IMR-90 (cell line): ENCODE measurements around the gene SMOC1. TPM values are rescaled to one million over a fixed set of nuclear protein-coding genes. Genes with fewer than 3 reads are reported as not detected.

Source experiments
- ATAC-seq: fragments of 200-7000 bp; cut with Tn5 transposase; 2 replicates; pipeline ENCODE4 v1.9.1; 2020; ENCODE audit warnings: low read depth, mild to moderate bottlenecking, moderate library complexity
- BruUV-seq: library from RNA; stranded (reverse); fragments of 400-500 nt; replicated peaks from 2 replicates; lab custom pipeline; 2021; lab: Mats Ljungman, UMichigan
- CTCF ChIA-PET: fragments of 300-600 bp; formaldehyde crosslinking; extraction: SDS; loops from one replicate; lab custom pipeline; 2021; ENCODE audit warnings: antibody characterized with exemption; lab: Yijun Ruan, JAX
- POLR2A ChIA-PET: fragments of 300-600 bp; sonication (Branson Sonifier 250); formaldehyde crosslinking; loops from one replicate; lab custom pipeline; 2022; ENCODE audit warnings: antibody characterized with exemption; ENCODE audit not compliant: unreplicated experiment; lab: Charles Lee
- DNase-seq: peaks from one replicate; pipeline ENCODE4 v3.0.0; 2013
- H2AFZ ChIP-seq: replicated peaks from 2 replicates; pipeline ENCODE3; 2013; ENCODE audit warnings: low read length, mild to moderate bottlenecking; ENCODE audit not compliant: poor library complexity
- H2AK5ac ChIP-seq: 2 replicates; pipeline ENCODE4 v1.6.1; 2013; ENCODE audit warnings: low read depth, low read length, inconsistent platforms
- H2AK9ac ChIP-seq: replicated peaks from 2 replicates; pipeline ENCODE3; 2013; ENCODE audit warnings: mild to moderate bottlenecking, low read depth, low read length, moderate library complexity; ENCODE audit not compliant: poor library complexity
- H2BK120ac ChIP-seq: 2 replicates; pipeline ENCODE4 v1.6.1; 2013; ENCODE audit warnings: low read depth, low read length, inconsistent platforms
- H2BK15ac ChIP-seq: 3 replicates; pipeline ENCODE4 v1.6.1; 2013; ENCODE audit warnings: low read depth, low read length, inconsistent platforms
- H2BK20ac ChIP-seq: 2 replicates; pipeline ENCODE4 v1.6.1; 2013; ENCODE audit warnings: low read depth, mild to moderate bottlenecking, inconsistent platforms, low read length, moderate library complexity
- H2BK5ac ChIP-seq: 2 replicates; pipeline ENCODE4 v1.6.1; 2013; ENCODE audit warnings: mild to moderate bottlenecking, low read depth, low read length, inconsistent platforms; ENCODE audit not compliant: poor library complexity, severe bottlenecking
- H3K14ac ChIP-seq: replicated peaks from 2 replicates; pipeline ENCODE4 v1.6.1; 2013; ENCODE audit warnings: low read depth, low read length, inconsistent platforms
- H3K18ac ChIP-seq: 2 replicates; pipeline ENCODE4 v1.6.1; 2013; ENCODE audit warnings: low read depth, low read length, control low read depth
- H3K23ac ChIP-seq: 2 replicates; pipeline ENCODE4 v1.6.1; 2013; ENCODE audit warnings: low read depth, low read length, inconsistent platforms
- H3K27ac ChIP-seq: 2 replicates; pipeline ENCODE4 v1.5.1; 2013; ENCODE audit warnings: mild to moderate bottlenecking, control low read depth, low read length; ENCODE audit not compliant: insufficient read depth
- H3K27me3 ChIP-seq: 2 replicates; pipeline ENCODE4 v1.6.1; 2013; ENCODE audit warnings: low read length; ENCODE audit not compliant: control insufficient read depth, insufficient read depth
- H3K36me3 ChIP-seq: 2 replicates; pipeline ENCODE4 v1.6.1; 2013; ENCODE audit warnings: low read length, mixed read lengths; ENCODE audit not compliant: control insufficient read depth, insufficient read depth
- H3K4ac ChIP-seq: 2 replicates; pipeline ENCODE4 v1.6.1; 2013; ENCODE audit warnings: low read depth, low read length, inconsistent platforms
- H3K4me1 ChIP-seq: 2 replicates; pipeline ENCODE4 v1.6.1; 2013; ENCODE audit warnings: low read length, mixed read lengths; ENCODE audit not compliant: control insufficient read depth, insufficient read depth
- H3K4me2 ChIP-seq: 2 replicates; pipeline ENCODE4 v1.6.1; 2013; ENCODE audit warnings: low read depth, mild to moderate bottlenecking, control low read depth, low read length, moderate library complexity
- H3K4me3 ChIP-seq: 2 replicates; pipeline ENCODE4 v1.5.1; 2013; ENCODE audit warnings: low read depth, mild to moderate bottlenecking, control low read depth, low read length, moderate library complexity; ENCODE audit not compliant: insufficient read depth
- H3K56ac ChIP-seq: 2 replicates; pipeline ENCODE4 v1.6.1; 2013; ENCODE audit warnings: low read length, inconsistent platforms; ENCODE audit not compliant: insufficient read depth; ENCODE audit errors: extremely low read depth
- H3K79me1 ChIP-seq, 2 experiments: 2 replicates each; pipeline ENCODE4 v1.6.1; 2013; ENCODE audit warnings: low read length in 2 of 2, inconsistent platforms in 1 of 2, low read depth in 1 of 2
- H3K9ac ChIP-seq: 2 replicates; pipeline ENCODE4 v1.6.1; 2013; ENCODE audit warnings: low read depth, low read length, control low read depth
- H3K9me1 ChIP-seq: 2 replicates; pipeline ENCODE4 v1.6.1; 2013; ENCODE audit warnings: low read length, inconsistent platforms; ENCODE audit not compliant: insufficient read depth
- H3K9me3 ChIP-seq: 2 replicates; pipeline ENCODE4 v1.6.1; 2013; ENCODE audit warnings: low read length; ENCODE audit not compliant: control insufficient read depth, insufficient read depth
- H4K20me1 ChIP-seq: 2 replicates; pipeline ENCODE4 v1.6.1; 2013; ENCODE audit warnings: low read length, inconsistent platforms; ENCODE audit not compliant: insufficient read depth
- H4K5ac ChIP-seq: 2 replicates; pipeline ENCODE4 v1.6.1; 2013; ENCODE audit warnings: mild to moderate bottlenecking, low read depth, low read length, control low read depth
- H4K8ac ChIP-seq, 2 experiments: 2 replicates each; pipeline ENCODE4 v1.6.1; 2013; ENCODE audit warnings: low read depth in 2 of 2, low read length in 2 of 2, control low read depth in 1 of 2, inconsistent platforms in 1 of 2
- H4K91ac ChIP-seq: 2 replicates; pipeline ENCODE4 v1.6.1; 2013; ENCODE audit warnings: low read depth, low read length, inconsistent platforms; ENCODE audit not compliant: insufficient read depth
- CEBPB ChIP-seq: IDR thresholded peaks from 2 replicates; pipeline ENCODE4 v1.6.1; 2012; ENCODE audit warnings: low read depth, low read length, improper control_type of control experiment
- MAFK ChIP-seq: IDR thresholded peaks from 2 replicates; pipeline ENCODE4 v1.6.1; 2012; ENCODE audit warnings: low read depth, low read length, improper control_type of control experiment
- WGBS, 2 experiments: methylation state at CpG; one replicate each; pipeline versions ENCODE4 v1.1.5 to v1.1.7; 2013; ENCODE audit warnings: missing lambda C conversion rate in 2 of 2; ENCODE audit not compliant: insufficient read length in 1 of 2; ENCODE audit errors: extremely low coverage in 2 of 2; 5-methylcytosine and 5-hydroxymethylcytosine counted together
- dilution Hi-C: fragments of 300-500 bp; cut with HindIII; formaldehyde crosslinking; loops from one replicate; pipeline ENCODE4 v1.14.3; 2018; ENCODE audit warnings: low sequenced_read_pairs; ENCODE audit not compliant: unreplicated experiment
- in situ Hi-C: fragments of 300-500 bp; cut with MboI; formaldehyde crosslinking; loops from 3 replicates; pipeline ENCODE4 v1.14.3; 2019; ENCODE audit warnings: low sequenced_read_pairs, inconsistent platforms, mixed read lengths
- intact Hi-C: fragments of 100-400 bp; cut with micrococcal nuclease; formaldehyde crosslinking; loops from 2 replicates; pipeline ENCODE4 v1.10.0; 2022
- polyA plus RNA-seq, 3 experiments: library from polyadenylated mRNA; depleted of rRNA; stranded (reverse); fragments of >200 nt; gene quantifications; 2 replicates each; pipeline ENCODE4 v1.2.3, GENCODE V29; 2012; ENCODE audit warnings: low replicate concordance in 1 of 3
- total RNA-seq: library from RNA; depleted of rRNA; stranded (reverse); fragments of >200 nt; gene quantifications from 2 replicates; pipeline ENCODE4 v1.2.3, GENCODE V29; 2012
- TF ChIP-seq, protein P1 (sequence below): fragments of 150-350 bp; IDR thresholded peaks from 2 replicates; pipeline ENCODE4 v1.6.1; 2016; ENCODE audit warnings: low read depth, mild to moderate bottlenecking, low read length, moderate library complexity, borderline replicate concordance

The SMOC1 gene
- total and polyA plus RNA-seq, 2 of the 4 experiments (the other 2 are of a cell fraction), result 0.90 to 4.1 TPM

DNA sequence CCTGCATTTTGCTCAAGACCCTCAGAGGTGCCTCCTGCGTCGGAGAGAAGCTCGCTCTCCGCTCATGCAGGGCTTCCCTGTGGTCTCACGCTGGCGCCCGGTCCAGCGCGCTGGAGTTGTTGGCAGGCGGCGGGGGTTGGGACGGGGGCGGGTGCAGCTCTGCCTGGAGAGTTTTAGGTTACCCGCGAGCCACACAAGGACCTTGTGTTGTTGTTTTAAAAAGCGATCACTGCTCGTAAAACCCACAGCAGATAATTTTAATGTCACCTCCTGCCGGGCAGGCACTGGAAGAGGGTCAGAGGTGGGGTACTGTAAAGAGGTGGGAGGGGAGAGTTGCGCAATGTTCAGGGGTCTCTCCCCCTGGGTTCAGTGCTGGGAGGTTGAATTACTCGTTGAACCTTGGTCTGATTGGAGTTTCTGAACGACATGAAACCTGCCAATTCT is 850 bp downstream of the SMOC1 start:
- Histone ChIP-seq H3K36me3 (no peaks in the 10 kb centered on the region), H3K4me2 (peak overlapping the region; percentile 93), H3K9ac (peak overlapping the region; percentile 54), H3K27me3 (0 out of 2 replicates have a peak, but pooled peaks cover 2% of the 10 kb centered on the region), H2AK5ac (no peak overlapping the region), H4K5ac (no peak overlapping the region), H2AK9ac (no peak overlapping the region), H4K91ac (no peak overlapping the region), H2BK20ac (no peak overlapping the region), H4K8ac (no peak overlapping the region), H3K9me1 (no peaks in the 10 kb centered on the region), H3K23ac (0 out of 2 replicates have a peak overlapping the region, but pooled peaks have one; percentile 19), H2AFZ (peak overlapping the region; percentile 88), H2BK120ac (no peak overlapping the region), H3K9me3 (no peaks in the 10 kb centered on the region), H3K4ac (no peak overlapping the region), H3K27ac (peak overlapping the region; percentile 24; the same call in 1 of the 2 replicates), H2BK5ac (no peak overlapping the region), H3K79me1 (peaks cover 0 to 2% of the 10 kb centered on the region in 2 experiments; a peak in 2 of 4 replicates), H3K14ac (no peak overlapping the region), H3K18ac (peak overlapping the region; percentile 5; the same call in 1 of the 2 replicates), H3K4me3 (peak overlapping the region; percentile 78), H3K56ac (0 out of 2 replicates have a peak overlapping the region, but pooled peaks have one; percentile 41), H2BK15ac (peak overlapping the region; percentile 38; the same call in 1 of the 3 replicates), H4K20me1 (no peaks in the 10 kb centered on the region), H3K4me1 (peaks cover 7% of the 10 kb centered on the region)
- in situ Hi-C loops, result loop anchor here (5.0 kb wide), 1 partner anchor 137 kb away; no protein-coding TSS in a partner anchor
- TF ChIP-seq MAFK (no peak), CEBPB (peak; percentile 90)
- TF ChIP-seq, protein P1, sequence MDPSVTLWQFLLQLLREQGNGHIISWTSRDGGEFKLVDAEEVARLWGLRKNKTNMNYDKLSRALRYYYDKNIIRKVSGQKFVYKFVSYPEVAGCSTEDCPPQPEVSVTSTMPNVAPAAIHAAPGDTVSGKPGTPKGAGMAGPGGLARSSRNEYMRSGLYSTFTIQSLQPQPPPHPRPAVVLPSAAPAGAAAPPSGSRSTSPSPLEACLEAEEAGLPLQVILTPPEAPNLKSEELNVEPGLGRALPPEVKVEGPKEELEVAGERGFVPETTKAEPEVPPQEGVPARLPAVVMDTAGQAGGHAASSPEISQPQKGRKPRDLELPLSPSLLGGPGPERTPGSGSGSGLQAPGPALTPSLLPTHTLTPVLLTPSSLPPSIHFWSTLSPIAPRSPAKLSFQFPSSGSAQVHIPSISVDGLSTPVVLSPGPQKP, result no peak
- dilution Hi-C loops, result no loop called here
- POLR2A ChIA-PET, result interaction anchor here (0.6 kb wide), 1 partner anchor 156 kb away, joined by 8 read pairs; no protein-coding TSS in a partner anchor
- no CpG with 5 or more reads among the region's 21 CpGs for WGBS, 2 experiments
- ATAC-seq (peak; percentile 35), DNase-seq (peak; percentile 29)
- intact Hi-C loops, result no loop called here
- BruUV-seq, result no TSS peak
- CTCF ChIA-PET, result interaction anchor here (1.8 kb wide), 1 partner anchor 148 kb away, joined by 4 read pairs; no protein-coding TSS in a partner anchor
